Mesenchymal stem cell (in vitro differentiated cells and primary cell): ENCODE data around the gene GRIN1.

Experiments
- DNase-seq: peaks from one replicate; pipeline ENCODE4 v3.0.0-alpha.2; 2013
- H2AFZ ChIP-seq: one replicate; pipeline ENCODE4 v1.6.1; 2013; ENCODE audit warnings: low read depth, mild to moderate bottlenecking, control low read depth, inconsistent platforms, low read length, moderate library complexity
- H2AK5ac ChIP-seq: 2 replicates; pipeline ENCODE4 v1.6.1; 2013; ENCODE audit warnings: low read length, moderate library complexity, mild to moderate bottlenecking, inconsistent platforms; ENCODE audit not compliant: severe bottlenecking
- H2BK120ac ChIP-seq: one replicate; pipeline ENCODE4 v1.6.1; 2013; ENCODE audit warnings: low read depth, mild to moderate bottlenecking, inconsistent platforms, low read length, moderate library complexity
- H2BK12ac ChIP-seq, 2 experiments: one replicate each; pipeline ENCODE4 v1.6.1; 2013; ENCODE audit warnings: inconsistent platforms in 2 of 2, low read length in 2 of 2, mild to moderate bottlenecking in 2 of 2, moderate library complexity in 2 of 2, control low read depth in 1 of 2
- H2BK15ac ChIP-seq: one replicate; pipeline ENCODE4 v1.6.1; 2013; ENCODE audit warnings: mild to moderate bottlenecking, low read depth, inconsistent platforms; ENCODE audit not compliant: poor library complexity, severe bottlenecking
- H2BK5ac ChIP-seq: 2 replicates; pipeline ENCODE4 v1.6.1; 2013; ENCODE audit warnings: low read depth, mild to moderate bottlenecking, low read length, control low read depth, inconsistent platforms; ENCODE audit not compliant: poor library complexity, severe bottlenecking
- H3K14ac ChIP-seq, 2 experiments: one replicate each; pipeline ENCODE4 v1.6.1; 2013; ENCODE audit warnings: inconsistent platforms in 2 of 2, low read length in 2 of 2, control low read depth in 1 of 2, mild to moderate bottlenecking in 1 of 2, moderate library complexity in 1 of 2
- H3K18ac ChIP-seq, 2 experiments: one replicate each; pipeline ENCODE4 v1.6.1; 2013; ENCODE audit warnings: inconsistent platforms in 2 of 2, low read length in 2 of 2, control low read depth in 1 of 2, low read depth in 1 of 2, mild to moderate bottlenecking in 1 of 2
- H3K23ac ChIP-seq, 2 experiments: one replicate each; pipeline ENCODE4 v1.6.1; 2013; ENCODE audit warnings: inconsistent platforms in 2 of 2, low read length in 2 of 2, mild to moderate bottlenecking in 2 of 2, moderate library complexity in 2 of 2, control low read depth in 1 of 2
- H3K27ac ChIP-seq: 2 replicates; pipeline ENCODE4 v1.5.1; 2013; ENCODE audit warnings: mild to moderate bottlenecking, moderate library complexity, low read length, control low read depth, inconsistent platforms; ENCODE audit not compliant: poor library complexity, severe bottlenecking
- H3K27me3 ChIP-seq, 2 experiments: 2 replicates each; pipeline versions ENCODE4 v1.6.1 to v1.7.0; 2013; ENCODE audit warnings: low read length in 2 of 2, mild to moderate bottlenecking in 2 of 2, moderate library complexity in 2 of 2, control low read depth in 1 of 2, inconsistent platforms in 1 of 2; ENCODE audit not compliant: control insufficient read depth in 1 of 2, insufficient read depth in 1 of 2
- H3K36me3 ChIP-seq, 2 experiments: 2 replicates each; pipeline versions ENCODE4 v1.6.1 to v1.7.0; 2013; ENCODE audit warnings: low read length in 2 of 2, control low read depth in 1 of 2, inconsistent platforms in 1 of 2, low read depth in 1 of 2, mild to moderate bottlenecking in 1 of 2; ENCODE audit not compliant: insufficient read depth in 2 of 2, control insufficient read depth in 1 of 2
- H3K4ac ChIP-seq, 2 experiments: one replicate each; pipeline ENCODE4 v1.6.1; 2013; ENCODE audit warnings: inconsistent platforms in 2 of 2, low read length in 2 of 2, mild to moderate bottlenecking in 2 of 2, moderate library complexity in 2 of 2, control low read depth in 1 of 2, low read depth in 1 of 2
- H3K4me1 ChIP-seq: 2 replicates; pipeline ENCODE4 v1.6.1; 2013; ENCODE audit warnings: low read depth, low read length, control low read depth; ENCODE audit not compliant: control insufficient read depth, insufficient read depth
- H3K4me2 ChIP-seq: 2 replicates; pipeline ENCODE4 v1.6.1; 2013; ENCODE audit warnings: low read length, mild to moderate bottlenecking, inconsistent platforms; ENCODE audit not compliant: poor library complexity, severe bottlenecking
- H3K4me3 ChIP-seq, 2 experiments: 2 replicates each; pipeline versions ENCODE4 v1.5.1 to v1.7.0; 2013; ENCODE audit warnings: low read length in 2 of 2, mild to moderate bottlenecking in 2 of 2, control low read depth in 1 of 2, low read depth in 1 of 2; ENCODE audit not compliant: insufficient read depth in 1 of 2
- H3K79me1 ChIP-seq: replicated peaks from 2 replicates; pipeline ENCODE4 v1.6.1; 2013; ENCODE audit warnings: mild to moderate bottlenecking, control low read depth, low read length, inconsistent platforms; ENCODE audit not compliant: poor library complexity, severe bottlenecking
- H3K9ac ChIP-seq: 2 replicates; pipeline ENCODE4 v1.7.0; 2013; ENCODE audit warnings: mild to moderate bottlenecking, low read length, moderate library complexity
- H3K9me3 ChIP-seq: 2 replicates; pipeline ENCODE4 v1.7.0; 2013; ENCODE audit warnings: mild to moderate bottlenecking, low read length; ENCODE audit not compliant: control insufficient read depth
- H4K8ac ChIP-seq: one replicate; pipeline ENCODE4 v1.6.1; 2013; ENCODE audit warnings: inconsistent platforms, mild to moderate bottlenecking, low read length, moderate library complexity
- H4K91ac ChIP-seq: one replicate; pipeline ENCODE4 v1.6.1; 2013; ENCODE audit warnings: mild to moderate bottlenecking, low read length, inconsistent platforms
- WGBS: methylation state at CpG from one replicate; pipeline ENCODE4 v1.1.7; 2013; ENCODE audit warnings: mixed read lengths; 5-methylcytosine and 5-hydroxymethylcytosine counted together

Gene GRIN1

DNA sequence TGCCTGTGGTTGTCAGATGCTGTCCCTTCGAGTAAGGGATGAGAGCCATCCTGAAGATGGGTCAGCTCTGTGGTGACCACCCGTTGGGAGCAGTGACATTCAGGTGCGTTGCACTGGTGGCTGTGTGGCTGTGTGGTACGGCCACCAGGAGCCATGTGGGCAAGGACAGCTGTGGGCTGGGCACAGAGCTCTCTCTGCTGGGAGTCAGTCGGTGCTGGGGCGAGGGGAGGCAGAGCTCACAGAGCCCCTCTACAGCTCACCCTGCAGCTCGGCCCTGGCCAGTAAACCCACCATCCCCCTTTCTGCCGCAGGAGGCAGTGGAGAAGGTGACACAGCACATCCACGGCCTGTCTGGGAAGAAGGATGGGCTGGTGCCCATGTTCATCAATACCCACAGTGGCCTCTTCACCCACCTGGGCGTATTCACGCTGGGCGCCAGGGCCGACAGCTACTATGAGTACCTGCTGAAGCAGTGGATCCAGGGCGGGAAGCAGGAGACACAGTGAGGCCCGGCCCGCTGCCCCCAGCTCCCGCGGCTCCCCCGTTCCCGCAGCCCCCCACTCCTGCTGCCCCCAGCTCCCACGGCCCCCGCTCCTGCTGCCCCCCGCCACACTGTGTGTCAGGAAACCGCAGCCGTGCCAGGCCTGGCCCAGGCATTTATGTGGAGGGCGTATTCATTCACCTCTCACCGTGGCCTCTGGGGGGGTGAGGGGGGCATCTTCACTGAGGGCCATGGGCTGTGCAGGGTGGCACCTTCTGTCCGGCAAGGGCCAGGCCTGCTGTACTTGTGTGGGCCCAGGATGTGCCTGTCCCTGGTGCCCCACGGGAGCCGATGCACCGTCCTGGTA is 32.9 kb upstream of the GRIN1 start:
- 97% methylated on average over 31 of the region's 31 CpGs for WGBS

DNA sequence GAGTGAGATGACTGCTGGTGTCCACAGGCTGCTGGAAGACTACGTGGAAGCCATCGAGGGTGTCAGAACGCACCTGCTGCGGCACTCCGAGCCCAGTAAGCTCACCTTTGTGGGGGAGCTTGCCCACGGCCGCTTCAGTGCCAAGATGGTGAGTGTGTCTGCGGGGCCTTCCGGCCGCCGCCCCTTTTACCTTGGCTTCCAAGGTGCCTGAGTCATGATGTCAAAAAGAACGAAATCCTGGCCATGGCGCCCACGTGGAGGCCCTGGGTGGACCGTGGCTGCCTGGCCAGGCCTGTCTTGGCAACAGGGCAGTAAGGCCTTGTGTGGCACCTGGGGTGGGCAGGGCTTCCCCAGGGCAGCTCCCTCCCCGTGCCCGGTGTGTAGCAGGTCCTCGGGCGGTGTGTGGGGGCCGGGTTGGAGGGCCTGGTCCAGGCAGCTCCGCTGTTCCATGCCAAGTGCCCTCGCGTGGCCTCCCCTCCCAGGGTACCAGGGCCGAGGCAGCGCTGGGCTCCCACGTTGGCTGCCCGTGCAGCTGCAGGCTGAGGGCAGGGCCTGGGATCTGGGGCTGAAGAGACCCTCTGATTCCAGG is 32.2 kb upstream of the GRIN1 start:
- Histone ChIP-seq H2BK15ac (no peak overlapping the region), H2BK12ac (no peak overlapping the region), H2BK5ac (no peak overlapping the region), H3K9me3 (no peaks in the 10 kb centered on the region), H3K9ac (no peak overlapping the region), H3K27me3 (no peaks in the 10 kb centered on the region), H4K91ac (no peak overlapping the region), H3K18ac (no peak overlapping the region), H3K27ac (no peak overlapping the region), H2AK5ac (no peak overlapping the region), H3K23ac (no peak overlapping the region), H3K79me1 (peaks cover 18% of the 10 kb centered on the region), H4K8ac (no peak overlapping the region), H3K14ac (no peak overlapping the region), H3K4ac (no peak overlapping the region), H2AFZ (no peak overlapping the region), H2BK120ac (no peak overlapping the region), H3K4me1 (no peaks in the 10 kb centered on the region), H3K4me3 (no peak overlapping the region), H3K36me3 (peaks cover 93 to 96% of the 10 kb centered on the region in 2 experiments), H3K4me2 (no peak overlapping the region)
- 96% methylated on average over 27 of the region's 27 CpGs for WGBS
- no peak for DNase-seq

More for the DNA sequence above, 32.9 kb upstream of the GRIN1 start:
- no peaks in the 10 kb centered on the region for H3K4me1 ChIP-seq
- no peaks in the 10 kb centered on the region for H3K27me3 ChIP-seq
- no peak overlapping the region for H2AFZ ChIP-seq
- no peak overlapping the region for H3K14ac ChIP-seq
- H3K9me3 ChIP-seq: no peaks in the 10 kb centered on the region
- H3K9ac ChIP-seq: no peak overlapping the region
- no peak overlapping the region for H2AK5ac ChIP-seq
- H2BK12ac ChIP-seq: no peak overlapping the region
- H3K23ac ChIP-seq: no peak overlapping the region
- peaks cover 95 to 98% of the 10 kb centered on the region in 2 experiments for H3K36me3 ChIP-seq
- no peak overlapping the region for H2BK5ac ChIP-seq
- H4K8ac ChIP-seq: no peak overlapping the region
- no peak overlapping the region for H3K4ac ChIP-seq
- no peak overlapping the region for H2BK120ac ChIP-seq
- no peak overlapping the region for H3K18ac ChIP-seq
- H3K79me1 ChIP-seq: peaks cover 22% of the 10 kb centered on the region
- H3K4me2 ChIP-seq: no peak overlapping the region
- no peak overlapping the region for H3K4me3 ChIP-seq
- no peak overlapping the region for H2BK15ac ChIP-seq
- DNase-seq: no peak
- no peak overlapping the region for H3K27ac ChIP-seq
- H4K91ac ChIP-seq: no peak overlapping the region

DNA sequence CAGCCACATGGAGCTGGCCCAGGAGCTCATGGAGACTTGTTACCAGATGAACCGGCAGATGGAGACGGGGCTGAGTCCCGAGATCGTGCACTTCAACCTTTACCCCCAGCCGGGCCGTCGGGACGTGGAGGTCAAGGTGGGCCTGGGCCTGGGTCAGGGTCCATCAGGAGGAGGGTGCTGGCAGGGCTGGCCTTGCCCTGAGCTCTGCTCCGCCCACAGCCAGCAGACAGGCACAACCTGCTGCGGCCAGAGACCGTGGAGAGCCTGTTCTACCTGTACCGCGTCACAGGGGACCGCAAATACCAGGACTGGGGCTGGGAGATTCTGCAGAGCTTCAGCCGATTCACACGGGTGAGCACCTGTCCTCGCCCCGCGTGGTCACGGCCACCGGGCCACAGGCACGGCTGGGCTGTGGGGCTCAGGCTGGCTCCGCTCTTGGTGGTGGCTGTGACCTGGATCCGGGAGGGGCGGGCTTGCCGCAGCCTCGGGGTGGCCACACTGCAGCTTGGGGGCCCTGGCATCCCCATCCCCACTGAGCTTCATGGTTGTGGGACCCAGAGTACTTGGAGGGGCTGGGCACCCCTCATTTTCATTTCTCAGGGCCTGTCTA is 31.5 kb upstream of the GRIN1 start:
- H2BK120ac ChIP-seq: no peak overlapping the region
- no peak overlapping the region for H2BK15ac ChIP-seq
- H3K4ac ChIP-seq: no peak overlapping the region
- H3K9me3 ChIP-seq: no peaks in the 10 kb centered on the region
- 95% methylated on average over 27 of the region's 27 CpGs for WGBS
- H3K14ac ChIP-seq: no peak overlapping the region
- no peak for DNase-seq
- no peak overlapping the region for H2BK5ac ChIP-seq
- H2BK12ac ChIP-seq: no peak overlapping the region
- H3K4me1 ChIP-seq: no peaks in the 10 kb centered on the region
- no peak overlapping the region for H4K8ac ChIP-seq
- H3K27ac ChIP-seq: no peak overlapping the region
- H4K91ac ChIP-seq: no peak overlapping the region
- H3K4me3 ChIP-seq: no peak overlapping the region
- peaks cover 91 to 96% of the 10 kb centered on the region in 2 experiments for H3K36me3 ChIP-seq
- H3K23ac ChIP-seq: no peak overlapping the region
- no peak overlapping the region for H2AFZ ChIP-seq
- H3K18ac ChIP-seq: no peak overlapping the region
- peaks cover 17% of the 10 kb centered on the region for H3K79me1 ChIP-seq
- no peaks in the 10 kb centered on the region for H3K27me3 ChIP-seq
- no peak overlapping the region for H3K4me2 ChIP-seq
- H2AK5ac ChIP-seq: no peak overlapping the region
- no peak overlapping the region for H3K9ac ChIP-seq

GRCh38 chr9:137107982-137108381 is 31.0 kb upstream of the GRIN1 start:
- H2BK15ac ChIP-seq: no peak overlapping the region
- H3K4me3 ChIP-seq: no peak overlapping the region
- no peak overlapping the region for H3K4me2 ChIP-seq
- H2BK5ac ChIP-seq: no peak overlapping the region
- H4K8ac ChIP-seq: no peak overlapping the region
- H3K79me1 ChIP-seq: peaks cover 17% of the 10 kb centered on the region
- H4K91ac ChIP-seq: no peak overlapping the region
- H3K14ac ChIP-seq: no peak overlapping the region
- H2BK120ac ChIP-seq: no peak overlapping the region
- no peak overlapping the region for H2AK5ac ChIP-seq
- peaks cover 89 to 95% of the 10 kb centered on the region in 2 experiments for H3K36me3 ChIP-seq
- H2AFZ ChIP-seq: no peak overlapping the region
- H3K18ac ChIP-seq: no peak overlapping the region
- H2BK12ac ChIP-seq: no peak overlapping the region
- H3K27ac ChIP-seq: no peak overlapping the region
- no peaks in the 10 kb centered on the region for H3K9me3 ChIP-seq
- no peaks in the 10 kb centered on the region for H3K4me1 ChIP-seq
- WGBS: 98% methylated on average over 17 of the region's 17 CpGs
- H3K23ac ChIP-seq: no peak overlapping the region
- DNase-seq: no peak
- H3K9ac ChIP-seq: no peak overlapping the region
- H3K4ac ChIP-seq: no peak overlapping the region
- no peaks in the 10 kb centered on the region for H3K27me3 ChIP-seq
